Measurements from ENCODE around the gene FZD2.

Gene FZD2

DNA sequence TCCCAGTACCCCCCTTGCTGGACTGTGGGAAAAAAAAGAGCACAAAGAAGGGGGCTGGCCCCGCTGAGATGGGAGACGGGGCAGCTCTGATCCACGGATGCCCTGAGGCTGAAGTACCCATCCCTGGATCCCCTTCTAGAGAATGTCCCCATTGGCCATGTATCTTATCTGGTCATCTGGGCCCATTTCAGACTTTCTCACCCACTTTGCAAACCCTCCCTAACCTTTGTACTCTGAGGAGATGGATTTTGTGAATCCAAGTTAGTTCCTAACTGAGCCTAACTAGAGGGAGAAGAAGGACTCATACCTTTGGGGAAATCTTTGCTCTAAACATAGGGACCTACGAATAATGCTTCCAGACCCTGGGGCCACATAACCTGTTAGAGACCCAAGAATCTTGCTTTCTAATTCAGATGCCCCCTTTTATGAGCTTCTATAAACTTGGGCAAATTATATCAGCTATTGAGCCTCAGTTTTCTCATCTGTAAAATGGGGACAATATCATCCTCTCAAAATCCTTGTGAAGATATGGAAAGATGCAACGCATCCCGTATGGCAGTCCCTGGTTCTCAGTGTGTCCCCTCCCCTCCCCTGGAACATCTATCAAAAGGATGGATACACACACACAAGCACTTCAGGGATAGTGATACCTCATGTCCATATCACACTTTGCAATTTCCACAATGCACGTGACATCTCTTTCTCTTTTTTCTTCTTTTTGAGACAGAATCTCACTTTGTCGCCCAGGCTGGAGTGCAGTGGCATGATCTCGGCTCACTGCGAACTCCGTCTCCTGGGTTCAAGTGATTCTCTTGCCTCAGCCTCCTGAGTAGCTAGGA is 16.8 kb upstream of the FZD2 start:
- FAIRE-seq (no peak), DNase-seq (ENCODE audit: insufficient read length, low spot score) (no peak)
- TF ChIP-seq, protein P1, sequence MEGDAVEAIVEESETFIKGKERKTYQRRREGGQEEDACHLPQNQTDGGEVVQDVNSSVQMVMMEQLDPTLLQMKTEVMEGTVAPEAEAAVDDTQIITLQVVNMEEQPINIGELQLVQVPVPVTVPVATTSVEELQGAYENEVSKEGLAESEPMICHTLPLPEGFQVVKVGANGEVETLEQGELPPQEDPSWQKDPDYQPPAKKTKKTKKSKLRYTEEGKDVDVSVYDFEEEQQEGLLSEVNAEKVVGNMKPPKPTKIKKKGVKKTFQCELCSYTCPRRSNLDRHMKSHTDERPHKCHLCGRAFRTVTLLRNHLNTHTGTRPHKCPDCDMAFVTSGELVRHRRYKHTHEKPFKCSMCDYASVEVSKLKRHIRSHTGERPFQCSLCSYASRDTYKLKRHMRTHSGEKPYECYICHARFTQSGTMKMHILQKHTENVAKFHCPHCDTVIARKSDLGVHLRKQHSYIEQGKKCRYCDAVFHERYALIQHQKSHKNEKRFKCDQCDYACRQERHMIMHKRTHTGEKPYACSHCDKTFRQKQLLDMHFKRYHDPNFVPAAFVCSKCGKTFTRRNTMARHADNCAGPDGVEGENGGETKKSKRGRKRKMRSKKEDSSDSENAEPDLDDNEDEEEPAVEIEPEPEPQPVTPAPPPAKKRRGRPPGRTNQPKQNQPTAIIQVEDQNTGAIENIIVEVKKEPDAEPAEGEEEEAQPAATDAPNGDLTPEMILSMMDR (IDR thresholded peaks at IDR 0.05; ENCODE audit: insufficient read depth, missing control alignments), result no peak

GRCh38 chr17:44541884-44542581 is 15.3 kb upstream of the FZD2 start:
- TF ChIP-seq, protein P1 (IDR thresholded peaks at IDR 0.05; ENCODE audit: insufficient read depth, missing control alignments), result no peak
- DNase-seq (ENCODE audit: insufficient read length, low spot score), result no peak
- no peak for FAIRE-seq

GRCh38 chr17:44543213-44543904 is 13.9 kb upstream of the FZD2 start:
- DNase-seq (ENCODE audit: insufficient read length, low spot score), result no peak

DNA sequence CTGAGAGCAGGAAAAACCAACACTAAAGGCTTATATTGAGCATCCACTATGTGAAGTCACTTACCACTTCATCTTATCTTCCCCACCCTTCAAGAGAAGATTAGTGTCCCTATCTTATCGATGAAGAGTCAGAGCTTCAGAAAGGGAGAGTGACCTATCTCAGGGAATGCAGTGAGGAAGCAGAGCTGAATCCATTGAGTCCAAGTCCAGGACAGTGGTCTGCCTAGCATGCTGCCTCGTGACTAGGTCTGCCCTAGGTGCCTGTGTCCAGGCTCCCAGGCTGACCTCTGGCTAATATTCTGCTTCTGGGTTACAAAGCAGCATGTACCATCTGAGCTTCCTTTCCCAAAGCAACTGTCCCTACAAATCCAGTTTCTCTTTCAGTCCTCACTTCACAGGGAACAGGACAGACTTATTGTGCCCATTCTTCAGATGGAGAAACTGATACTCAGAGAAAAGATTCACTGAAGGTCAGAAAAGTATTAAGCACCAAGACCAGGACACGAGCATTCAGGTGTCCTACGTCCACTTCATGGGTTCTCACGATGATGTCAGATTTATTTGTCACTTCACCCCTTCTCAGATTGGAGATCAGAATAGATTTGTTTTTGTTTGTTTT is 13.3 kb upstream of the FZD2 start:
- TF ChIP-seq, protein P1 (IDR thresholded peaks at IDR 0.05; ENCODE audit: insufficient read depth, missing control alignments), result no peak
- DNase-seq (ENCODE audit: insufficient read length, low spot score) (no peak), FAIRE-seq (no peak)

More at GRCh38 chr17:44543213-44543904, 13.9 kb upstream of the FZD2 start:
- TF ChIP-seq, protein P1 (IDR thresholded peaks at IDR 0.05; ENCODE audit: insufficient read depth, missing control alignments), result no peak
- no peak for FAIRE-seq

- DNase-seq (ENCODE audit: insufficient read length, low spot score) (no peak), FAIRE-seq (no peak)
- TF ChIP-seq, protein P1 (IDR thresholded peaks at IDR 0.05; ENCODE audit: insufficient read depth, missing control alignments), result no peak
Measured at GRCh38 chr17:44546671-44547606, 10.3 kb upstream of the FZD2 start.

- TF ChIP-seq, protein P1 (IDR thresholded peaks at IDR 0.05; ENCODE audit: insufficient read depth, missing control alignments), result no peak
- FAIRE-seq (no peak), DNase-seq (ENCODE audit: insufficient read length, low spot score) (no peak)
Measured at GRCh38 chr17:44547625-44548267, 9.5 kb upstream of the FZD2 start.

Measured in D721Med (cell line).